Colonic mucosa (tissue), 4 donors: ENCODE data around the gene WWOX. TPM values are rescaled to one million over a fixed set of nuclear protein-coding genes. Genes with fewer than 3 reads are reported as not detected.

Experiments used
- DNase-seq: peaks from one replicate; pipeline ENCODE4 v3.0.0-alpha.2; 2020
- H3K27ac ChIP-seq: fragments of 200-600 bp; one replicate; pipeline ENCODE4 v1.8.0; 2021
- H3K27me3 ChIP-seq: fragments of 200-600 bp; one replicate; pipeline ENCODE4 v1.8.0; 2021
- H3K36me3 ChIP-seq: fragments of 200-600 bp; one replicate; pipeline ENCODE4 v1.8.0; 2021
- H3K4me1 ChIP-seq: fragments of 200-600 bp; one replicate; pipeline ENCODE4 v1.8.0; 2021; ENCODE audit warnings: mild to moderate bottlenecking
- H3K4me3 ChIP-seq: fragments of 200-600 bp; one replicate; pipeline ENCODE4 v1.8.0; 2021
- H3K9ac ChIP-seq, 2 donors: one replicate each; pipeline ENCODE4 v1.7.0; 2013; ENCODE audit warnings: control low read depth in 2 of 2, low read depth in 2 of 2, low read length in 2 of 2
- H3K9me3 ChIP-seq: fragments of 200-600 bp; one replicate; pipeline ENCODE4 v1.8.0; 2021
- CTCF ChIP-seq: fragments of 200-600 bp; IDR thresholded peaks from one replicate; pipeline ENCODE4 v1.8.0; 2022; ENCODE audit warnings: antibody characterized with exemption, mild to moderate bottlenecking
- intact Hi-C: fragments of 100-400 bp; cut with DNase I; formaldehyde crosslinking; loops from one replicate; pipeline ENCODE4 v1.14.1; 2022
- total RNA-seq, 2 donors: library from RNA; stranded (reverse); fragmentation: NEBNext Ultra II Directional in 1 of 2; extraction: Animal tissue kit (Norgen Biotek cat#: 25700) in 1 of 2; gene quantifications; one replicate each; pipeline ENCODE4 v1.2.1, GENCODE V29; 2021
- donor health status: healthy.
- donor health status: DM: no; HTN: no; CAD: no.
- donor health status: DM: no; HTN: no; CAD: no.

WWOX gene
- total RNA-seq, 2 donors from 2014 or later = 7.2 to 11.0 TPM

- no peak for DNase-seq
- Histone ChIP-seq H3K9ac (no peak overlapping the region), H3K27ac (no peak overlapping the region), H3K4me3 (no peak overlapping the region), H3K36me3 (no peaks in the 10 kb centered on the region), H3K27me3 (no peaks in the 10 kb centered on the region), H3K4me1 (no peaks in the 10 kb centered on the region), H3K9me3 (no peaks in the 10 kb centered on the region)
- no peak for TF ChIP-seq CTCF
- intact Hi-C loops = no loop called here
Observed at GRCh38 chr16:78289844-78290277, 190.4 kb downstream of the WWOX start.

DNA sequence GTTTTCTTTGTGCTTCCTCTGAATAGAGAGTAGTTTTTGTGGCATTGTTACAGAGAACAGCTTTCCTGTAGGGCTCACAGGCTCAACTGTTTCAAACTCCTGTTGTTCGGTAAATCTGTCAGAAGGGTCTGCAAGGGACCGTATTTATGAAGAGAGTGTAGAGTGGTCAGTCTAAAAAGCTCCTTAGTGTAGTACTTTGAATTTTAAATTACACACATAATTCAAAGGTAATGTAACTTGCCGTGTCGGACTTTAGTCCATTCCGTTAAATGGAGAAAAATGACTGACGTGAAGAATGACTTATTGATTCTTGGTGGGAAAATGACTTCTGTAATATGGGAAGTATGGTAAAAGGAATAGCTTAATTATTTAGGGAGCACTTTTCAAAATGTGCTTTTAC is 190.9 kb downstream of the WWOX start:
- Histone ChIP-seq H3K9me3 (no peaks in the 10 kb centered on the region), H3K4me1 (no peaks in the 10 kb centered on the region), H3K36me3 (no peaks in the 10 kb centered on the region), H3K9ac (no peak overlapping the region), H3K4me3 (no peak overlapping the region), H3K27ac (no peak overlapping the region), H3K27me3 (no peaks in the 10 kb centered on the region)
- no peak for TF ChIP-seq CTCF
- DNase-seq = no peak
- intact Hi-C loops = no loop called here

DNA sequence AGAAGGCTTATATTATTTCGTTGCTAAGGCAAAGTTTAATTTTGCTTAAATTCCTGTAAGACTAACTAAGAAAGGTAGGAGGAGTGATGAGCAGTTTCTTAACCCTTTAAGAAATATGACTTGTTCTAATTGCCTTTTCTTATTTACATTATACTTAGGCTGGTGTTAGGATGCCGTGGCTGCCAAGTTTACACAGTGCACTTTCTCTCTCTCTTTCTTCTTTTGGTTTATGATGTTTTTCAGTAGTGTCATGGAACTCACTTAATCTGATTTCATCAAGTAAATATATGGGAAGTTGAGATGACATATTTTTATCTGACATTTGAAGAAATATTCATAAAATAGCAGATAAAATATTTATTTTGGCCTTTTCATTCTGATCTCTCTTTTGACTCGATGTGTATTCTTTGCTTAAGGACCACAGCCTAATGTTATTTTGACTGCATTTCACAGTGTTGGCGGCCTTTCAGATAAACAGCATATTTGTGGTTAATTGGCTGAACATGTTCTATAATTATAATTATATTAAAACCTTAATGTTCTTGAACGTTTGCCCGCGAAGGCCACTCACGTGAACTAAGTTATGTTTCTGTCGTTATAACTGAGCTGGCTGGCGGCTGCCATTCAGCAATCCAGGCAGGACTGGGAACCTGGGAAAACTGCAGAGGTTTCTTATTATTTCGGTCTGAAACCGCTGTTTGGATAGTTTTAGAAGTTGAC is 191.6 kb downstream of the WWOX start:
- no peak overlapping the region for H3K27ac ChIP-seq
- no peaks in the 10 kb centered on the region for H3K36me3 ChIP-seq
- intact Hi-C loops = no loop called here
- H3K9ac ChIP-seq = no peak overlapping the region
- no peaks in the 10 kb centered on the region for H3K4me1 ChIP-seq
- no peak for TF ChIP-seq CTCF
- no peak for DNase-seq
- H3K4me3 ChIP-seq = no peak overlapping the region
- no peaks in the 10 kb centered on the region for H3K27me3 ChIP-seq
- H3K9me3 ChIP-seq = no peaks in the 10 kb centered on the region

- H3K27ac ChIP-seq = no peak overlapping the region
- H3K27me3 ChIP-seq = no peaks in the 10 kb centered on the region
- TF ChIP-seq CTCF = no peak
- intact Hi-C loops = no loop called here
- no peak overlapping the region for H3K4me3 ChIP-seq
- no peaks in the 10 kb centered on the region for H3K36me3 ChIP-seq
- peak; percentile 35 for DNase-seq
- no peak overlapping the region for H3K9ac ChIP-seq
- H3K4me1 ChIP-seq = no peaks in the 10 kb centered on the region
- H3K9me3 ChIP-seq = no peaks in the 10 kb centered on the region
Observed at GRCh38 chr16:78291604-78292003, 192.2 kb downstream of the WWOX start.

DNA sequence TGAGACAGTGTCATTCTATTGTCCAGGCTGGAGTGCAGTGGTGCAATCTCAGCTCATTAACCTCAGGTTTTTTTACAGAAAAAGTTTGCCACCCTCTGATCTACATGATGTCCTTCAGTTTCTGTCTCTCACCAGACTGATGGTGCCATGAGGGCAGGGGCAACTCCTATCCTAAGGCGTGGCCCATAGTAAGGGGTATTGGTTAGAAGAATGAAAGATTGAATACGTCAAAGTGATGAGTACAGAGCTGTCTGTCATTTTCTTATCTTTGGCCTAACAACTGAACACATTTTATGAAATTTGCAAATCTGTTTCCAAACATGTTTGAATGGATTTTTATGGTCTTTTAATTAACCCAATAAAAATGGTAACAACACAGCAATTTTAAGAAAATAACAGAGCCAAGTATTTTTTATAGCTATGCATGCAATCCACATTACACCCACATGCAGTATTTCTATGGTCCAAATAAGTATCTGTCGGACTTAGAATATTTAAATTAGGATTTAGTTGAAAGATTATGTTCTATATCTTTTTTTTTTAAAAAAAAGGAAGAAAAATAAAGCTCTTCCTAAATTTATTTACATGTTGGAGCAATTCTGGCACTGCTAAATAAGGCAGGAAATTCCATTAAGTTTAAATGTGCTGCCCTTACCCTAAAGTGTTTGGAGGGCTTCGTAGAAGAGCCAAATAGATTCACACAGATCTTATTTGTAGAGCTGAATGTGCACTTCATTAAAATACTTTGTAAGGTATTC is 192.8 kb downstream of the WWOX start:
- TF ChIP-seq CTCF = no peak
- H3K9ac ChIP-seq = no peak overlapping the region
- H3K27ac ChIP-seq = no peak overlapping the region
- no peaks in the 10 kb centered on the region for H3K4me1 ChIP-seq
- intact Hi-C loops = no loop called here
- H3K36me3 ChIP-seq = no peaks in the 10 kb centered on the region
- H3K4me3 ChIP-seq = no peak overlapping the region
- DNase-seq = no peak
- no peaks in the 10 kb centered on the region for H3K9me3 ChIP-seq
- no peaks in the 10 kb centered on the region for H3K27me3 ChIP-seq
